K562 (cell line): ENCODE results near the gene IMPDH2. TPM values are rescaled to one million over a fixed set of nuclear protein-coding genes. Genes with fewer than 3 reads are reported as not detected.

Source experiments
- ATF1 ChIP-seq, 2 experiments: fragments of 450-650 bp in 1 of 2; IDR thresholded peaks; 2 replicates each; pipeline ENCODE4 v1.6.1; 2016; ENCODE audit warnings: missing compliant biosample characterization in 1 of 2, missing genetic modification characterization in 1 of 2
- C11orf30 ChIP-seq: fragments of 450-650 bp; IDR thresholded peaks from 2 replicates; pipeline ENCODE4 v1.6.1; 2016; ENCODE audit warnings: low read depth, mild to moderate bottlenecking
- CREM ChIP-seq: IDR thresholded peaks from 2 replicates; pipeline ENCODE4 v1.6.1; 2014; ENCODE audit warnings: antibody characterized with exemption, low read depth
- NELFE ChIP-seq: IDR thresholded peaks from 2 replicates; pipeline ENCODE4 v1.6.1; 2011; ENCODE audit warnings: mild to moderate bottlenecking; ENCODE audit not compliant: insufficient read depth, insufficient read length
- RBM22 ChIP-seq: fragments of 200-400 bp; formaldehyde crosslinking; IDR thresholded peaks from 2 replicates; pipeline ENCODE4 v1.6.1; 2018; ENCODE audit warnings: low read length, low read depth; ENCODE audit not compliant: poor library complexity, severe bottlenecking
- SP2 ChIP-seq: IDR thresholded peaks from 2 replicates; pipeline ENCODE4 v1.6.1; 2011; ENCODE audit warnings: mild to moderate bottlenecking, low read depth, low read length, moderate library complexity; ENCODE audit not compliant: poor library complexity, severe bottlenecking; ENCODE audit errors: extremely low read depth
- ZNF197 ChIP-seq: fragments of 200-800 bp; sonication (Bioruptor generic); IDR thresholded peaks from 2 replicates; pipeline ENCODE4 v1.6.1; 2016; ENCODE audit warnings: low read depth, missing genetic modification characterization, missing compliant biosample characterization
- ZNF24 ChIP-seq: fragments of 450-650 bp; IDR thresholded peaks from 2 replicates; pipeline ENCODE4 v1.6.1; 2016
- ZNF644 ChIP-seq: fragments of 200-800 bp; sonication (Bioruptor generic); IDR thresholded peaks from 2 replicates; pipeline ENCODE4 v1.6.1; 2016; ENCODE audit warnings: low read depth, missing genetic modification characterization, missing compliant biosample characterization
- polyA plus RNA-seq, 8 experiments: library from polyadenylated mRNA; depleted of rRNA in 4 of 8; stranded (reverse) in 5 of 8; unstranded in 3 of 8; fragments of >200 nt; fragmentation: Nextera tagmentation in 2 of 8; fragmentation: Illumina TruSeq in 1 of 8; extraction: Ambion mirVana in 2 of 8; extraction: Trizol in 1 of 8; gene quantifications; 2 replicates each; pipeline versions ENCODE4 v1.2.1 to v1.2.3, GENCODE V29; 2011 to 2014; ENCODE audit warnings: inconsistent platforms in 1 of 8, missing spikeins in 1 of 8
- total RNA-seq, 7 experiments: library from RNA; depleted of rRNA in 6 of 7; stranded (reverse); fragments of >200 nt in 6 of 7; fragmentation: Illumina TruSeq in 2 of 7; extraction: Trizol in 2 of 7; gene quantifications; 2 replicates each; pipeline versions ENCODE4 v1.2.1 to v1.2.3, GENCODE V29; 2011 to 2021; ENCODE audit warnings: low replicate concordance in 1 of 7
- TF ChIP-seq, protein P1 (sequence below): fragments of 250-450 bp; sonication (Bioruptor Pico); IDR thresholded peaks from 2 replicates; pipeline ENCODE4 v1.8.0; 2022; ENCODE audit warnings: inconsistent platforms, mild to moderate bottlenecking, moderate library complexity, borderline replicate concordance
- TF ChIP-seq, protein P2 (sequence below), 2 experiments: fragments of 450-650 bp; formaldehyde crosslinking in 1 of 2; IDR thresholded peaks; 2 replicates each; pipeline versions ENCODE4 v1.4.0 to v1.6.1; 2014 to 2020; ENCODE audit warnings: mild to moderate bottlenecking in 2 of 2, borderline replicate concordance in 1 of 2, low read depth in 1 of 2
- TF ChIP-seq, protein P3 (sequence below): fragments of 450-650 bp; formaldehyde crosslinking; conservative IDR thresholded peaks from 2 replicates; pipeline ENCODE4 v1.4.0; 2022; ENCODE audit warnings: mild to moderate bottlenecking, missing genetic modification characterization
- TF ChIP-seq, protein P4 (sequence below): sonication (generic); formaldehyde crosslinking; IDR thresholded peaks from 2 replicates; pipeline ENCODE4 v1.8.1; 2023; ENCODE audit warnings: mild to moderate bottlenecking, missing genetic modification reagents

The IMPDH2 gene
- total and polyA plus RNA-seq, 9 of the 15 experiments (the other 6 are each of a cell fraction or from before 2014, with no cell fraction given): 318 to 507 (median 366) TPM

DNA sequence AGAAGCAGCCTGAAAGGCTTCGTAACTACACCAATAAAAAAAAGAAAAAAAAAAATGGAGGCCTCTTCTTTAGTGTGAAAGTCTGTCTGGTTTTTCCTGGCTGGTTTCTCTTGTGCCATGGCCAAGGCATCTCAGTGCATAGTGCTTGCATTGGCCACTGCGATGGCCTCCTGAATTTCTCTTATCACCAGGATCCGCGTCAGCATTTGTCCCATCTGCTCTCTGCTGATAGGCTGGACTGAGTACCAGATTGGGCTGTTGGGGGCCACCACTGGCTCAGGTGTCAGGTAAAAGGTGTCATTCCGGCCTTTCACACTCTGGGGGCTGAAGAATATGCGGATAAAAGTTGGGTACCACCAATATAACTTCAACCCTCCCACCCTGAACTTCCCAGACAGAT lies 1.1 kb upstream of the IMPDH2 start (continued):
- TF ChIP-seq, protein P1, sequence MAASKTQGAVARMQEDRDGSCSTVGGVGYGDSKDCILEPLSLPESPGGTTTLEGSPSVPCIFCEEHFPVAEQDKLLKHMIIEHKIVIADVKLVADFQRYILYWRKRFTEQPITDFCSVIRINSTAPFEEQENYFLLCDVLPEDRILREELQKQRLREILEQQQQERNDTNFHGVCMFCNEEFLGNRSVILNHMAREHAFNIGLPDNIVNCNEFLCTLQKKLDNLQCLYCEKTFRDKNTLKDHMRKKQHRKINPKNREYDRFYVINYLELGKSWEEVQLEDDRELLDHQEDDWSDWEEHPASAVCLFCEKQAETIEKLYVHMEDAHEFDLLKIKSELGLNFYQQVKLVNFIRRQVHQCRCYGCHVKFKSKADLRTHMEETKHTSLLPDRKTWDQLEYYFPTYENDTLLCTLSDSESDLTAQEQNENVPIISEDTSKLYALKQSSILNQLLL (CRISPR knock-in tag): no peak
- TF ChIP-seq, protein P2, sequence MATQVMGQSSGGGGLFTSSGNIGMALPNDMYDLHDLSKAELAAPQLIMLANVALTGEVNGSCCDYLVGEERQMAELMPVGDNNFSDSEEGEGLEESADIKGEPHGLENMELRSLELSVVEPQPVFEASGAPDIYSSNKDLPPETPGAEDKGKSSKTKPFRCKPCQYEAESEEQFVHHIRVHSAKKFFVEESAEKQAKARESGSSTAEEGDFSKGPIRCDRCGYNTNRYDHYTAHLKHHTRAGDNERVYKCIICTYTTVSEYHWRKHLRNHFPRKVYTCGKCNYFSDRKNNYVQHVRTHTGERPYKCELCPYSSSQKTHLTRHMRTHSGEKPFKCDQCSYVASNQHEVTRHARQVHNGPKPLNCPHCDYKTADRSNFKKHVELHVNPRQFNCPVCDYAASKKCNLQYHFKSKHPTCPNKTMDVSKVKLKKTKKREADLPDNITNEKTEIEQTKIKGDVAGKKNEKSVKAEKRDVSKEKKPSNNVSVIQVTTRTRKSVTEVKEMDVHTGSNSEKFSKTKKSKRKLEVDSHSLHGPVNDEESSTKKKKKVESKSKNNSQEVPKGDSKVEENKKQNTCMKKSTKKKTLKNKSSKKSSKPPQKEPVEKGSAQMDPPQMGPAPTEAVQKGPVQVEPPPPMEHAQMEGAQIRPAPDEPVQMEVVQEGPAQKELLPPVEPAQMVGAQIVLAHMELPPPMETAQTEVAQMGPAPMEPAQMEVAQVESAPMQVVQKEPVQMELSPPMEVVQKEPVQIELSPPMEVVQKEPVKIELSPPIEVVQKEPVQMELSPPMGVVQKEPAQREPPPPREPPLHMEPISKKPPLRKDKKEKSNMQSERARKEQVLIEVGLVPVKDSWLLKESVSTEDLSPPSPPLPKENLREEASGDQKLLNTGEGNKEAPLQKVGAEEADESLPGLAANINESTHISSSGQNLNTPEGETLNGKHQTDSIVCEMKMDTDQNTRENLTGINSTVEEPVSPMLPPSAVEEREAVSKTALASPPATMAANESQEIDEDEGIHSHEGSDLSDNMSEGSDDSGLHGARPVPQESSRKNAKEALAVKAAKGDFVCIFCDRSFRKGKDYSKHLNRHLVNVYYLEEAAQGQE (IDR thresholded peaks at IDR 0.05; ENCODE audit: borderline replicate concordance): no peak
- TF ChIP-seq, protein P2 (CRISPR knock-in tag; IDR thresholded peaks at IDR 0.05; ENCODE audit: low read depth): no peak
- TF ChIP-seq ZNF197 (no peak), ZNF24 (no peak), RBM22 (no peak), SP2 (no peak), NELFE (no peak), ZNF644 (tag) (no peak), CREM (peak; percentile 45; the same call in 1 of the 2 replicates), C11orf30 (peak; percentile 29; the same call in 1 of the 2 replicates), ATF1 (CRISPR knock-in tag; IDR thresholded peaks at IDR 0.05) (no peak), ATF1 (tag; IDR thresholded peaks at IDR 0.05) (peak; percentile 16; the same call in 1 of the 2 replicates)
- TF ChIP-seq, protein P3, sequence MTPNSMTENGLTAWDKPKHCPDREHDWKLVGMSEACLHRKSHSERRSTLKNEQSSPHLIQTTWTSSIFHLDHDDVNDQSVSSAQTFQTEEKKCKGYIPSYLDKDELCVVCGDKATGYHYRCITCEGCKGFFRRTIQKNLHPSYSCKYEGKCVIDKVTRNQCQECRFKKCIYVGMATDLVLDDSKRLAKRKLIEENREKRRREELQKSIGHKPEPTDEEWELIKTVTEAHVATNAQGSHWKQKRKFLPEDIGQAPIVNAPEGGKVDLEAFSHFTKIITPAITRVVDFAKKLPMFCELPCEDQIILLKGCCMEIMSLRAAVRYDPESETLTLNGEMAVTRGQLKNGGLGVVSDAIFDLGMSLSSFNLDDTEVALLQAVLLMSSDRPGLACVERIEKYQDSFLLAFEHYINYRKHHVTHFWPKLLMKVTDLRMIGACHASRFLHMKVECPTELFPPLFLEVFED (CRISPR knock-in tag): no peak
- TF ChIP-seq, protein P4, sequence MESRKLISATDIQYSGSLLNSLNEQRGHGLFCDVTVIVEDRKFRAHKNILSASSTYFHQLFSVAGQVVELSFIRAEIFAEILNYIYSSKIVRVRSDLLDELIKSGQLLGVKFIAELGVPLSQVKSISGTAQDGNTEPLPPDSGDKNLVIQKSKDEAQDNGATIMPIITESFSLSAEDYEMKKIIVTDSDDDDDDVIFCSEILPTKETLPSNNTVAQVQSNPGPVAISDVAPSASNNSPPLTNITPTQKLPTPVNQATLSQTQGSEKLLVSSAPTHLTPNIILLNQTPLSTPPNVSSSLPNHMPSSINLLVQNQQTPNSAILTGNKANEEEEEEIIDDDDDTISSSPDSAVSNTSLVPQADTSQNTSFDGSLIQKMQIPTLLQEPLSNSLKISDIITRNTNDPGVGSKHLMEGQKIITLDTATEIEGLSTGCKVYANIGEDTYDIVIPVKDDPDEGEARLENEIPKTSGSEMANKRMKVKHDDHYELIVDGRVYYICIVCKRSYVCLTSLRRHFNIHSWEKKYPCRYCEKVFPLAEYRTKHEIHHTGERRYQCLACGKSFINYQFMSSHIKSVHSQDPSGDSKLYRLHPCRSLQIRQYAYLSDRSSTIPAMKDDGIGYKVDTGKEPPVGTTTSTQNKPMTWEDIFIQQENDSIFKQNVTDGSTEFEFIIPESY: no peak
